HG02678 (cell line): ENCODE measurements around the gene ICAM1.
"Not testable (repeated sequence)": the region's sequence is repeated elsewhere in the genome, so short reads cannot be mapped to it uniquely, and the experiment has no call there.

Source experiments
- ATAC-seq: cut with Tn5 transposase; IDR thresholded peaks from one replicate; pipeline ENCODE4 v1.9.1; 2021; ENCODE audit warnings: mild to moderate bottlenecking, moderate library complexity; ENCODE audit not compliant: unreplicated experiment

Gene ICAM1, protein sequence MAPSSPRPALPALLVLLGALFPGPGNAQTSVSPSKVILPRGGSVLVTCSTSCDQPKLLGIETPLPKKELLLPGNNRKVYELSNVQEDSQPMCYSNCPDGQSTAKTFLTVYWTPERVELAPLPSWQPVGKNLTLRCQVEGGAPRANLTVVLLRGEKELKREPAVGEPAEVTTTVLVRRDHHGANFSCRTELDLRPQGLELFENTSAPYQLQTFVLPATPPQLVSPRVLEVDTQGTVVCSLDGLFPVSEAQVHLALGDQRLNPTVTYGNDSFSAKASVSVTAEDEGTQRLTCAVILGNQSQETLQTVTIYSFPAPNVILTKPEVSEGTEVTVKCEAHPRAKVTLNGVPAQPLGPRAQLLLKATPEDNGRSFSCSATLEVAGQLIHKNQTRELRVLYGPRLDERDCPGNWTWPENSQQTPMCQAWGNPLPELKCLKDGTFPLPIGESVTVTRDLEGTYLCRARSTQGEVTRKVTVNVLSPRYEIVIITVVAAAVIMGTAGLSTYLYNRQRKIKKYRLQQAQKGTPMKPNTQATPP

DNA sequence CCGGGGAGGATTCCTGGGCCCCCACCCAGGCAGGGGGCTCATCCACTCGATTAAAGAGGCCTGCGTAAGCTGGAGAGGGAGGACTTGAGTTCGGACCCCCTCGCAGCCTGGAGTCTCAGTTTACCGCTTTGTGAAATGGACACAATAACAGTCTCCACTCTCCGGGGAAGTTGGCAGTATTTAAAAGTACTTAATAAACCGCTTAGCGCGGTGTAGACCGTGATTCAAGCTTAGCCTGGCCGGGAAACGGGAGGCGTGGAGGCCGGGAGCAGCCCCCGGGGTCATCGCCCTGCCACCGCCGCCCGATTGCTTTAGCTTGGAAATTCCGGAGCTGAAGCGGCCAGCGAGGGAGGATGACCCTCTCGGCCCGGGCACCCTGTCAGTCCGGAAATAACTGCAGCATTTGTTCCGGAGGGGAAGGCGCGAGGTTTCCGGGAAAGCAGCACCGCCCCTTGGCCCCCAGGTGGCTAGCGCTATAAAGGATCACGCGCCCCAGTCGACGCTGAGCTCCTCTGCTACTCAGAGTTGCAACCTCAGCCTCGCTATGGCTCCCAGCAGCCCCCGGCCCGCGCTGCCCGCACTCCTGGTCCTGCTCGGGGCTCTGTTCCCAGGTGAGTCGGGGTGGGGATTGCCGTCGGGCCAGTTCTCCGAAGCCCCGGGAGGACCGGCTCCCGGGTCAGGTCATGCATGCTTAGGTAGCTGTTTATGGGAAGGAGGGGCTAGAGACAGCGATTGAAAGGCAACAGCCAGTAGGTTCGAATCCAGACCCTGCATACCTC, at the start of gene ICAM1:
ICAM1 (plus strand) TSS at position 505 of the 779 bp plus-strand sequence; CDS start at position 545, 40 bp downstream.
- peak; percentile 45 for ATAC-seq

DNA sequence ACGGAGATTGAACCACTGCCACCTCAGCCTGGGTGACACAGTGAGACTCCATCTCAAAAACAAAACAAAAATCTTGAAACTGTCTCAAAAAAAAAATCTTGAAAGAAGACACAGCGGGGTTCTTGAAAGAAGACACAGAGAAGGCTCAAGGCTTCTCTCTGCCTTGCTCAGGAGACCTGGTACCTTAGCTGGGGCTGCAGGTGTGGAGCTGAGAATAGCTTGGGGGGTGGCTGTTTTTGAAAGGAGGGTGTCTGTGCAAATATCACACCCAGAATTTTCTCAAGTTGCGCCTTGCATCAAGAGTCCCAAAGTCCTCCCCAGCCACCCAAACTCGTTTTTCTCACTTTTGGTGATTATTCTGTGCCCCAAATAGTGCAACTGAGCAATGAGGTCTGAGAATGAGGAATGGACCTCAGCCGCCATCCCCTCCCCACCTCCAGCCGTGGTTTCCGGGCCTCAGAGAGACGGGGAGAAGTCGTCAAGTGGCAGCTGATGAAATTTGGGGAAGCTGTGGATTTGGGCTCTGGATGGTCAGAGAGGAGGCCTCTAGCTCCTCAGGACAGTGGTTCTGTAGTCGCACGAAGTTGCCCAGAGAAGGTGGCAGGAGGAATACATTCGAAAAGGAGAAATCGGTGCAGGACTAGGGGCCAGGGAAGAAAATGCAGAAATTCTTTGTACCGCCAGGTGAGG, 48.6 kb upstream of the ICAM1 start:
- ATAC-seq = no peak

DNA sequence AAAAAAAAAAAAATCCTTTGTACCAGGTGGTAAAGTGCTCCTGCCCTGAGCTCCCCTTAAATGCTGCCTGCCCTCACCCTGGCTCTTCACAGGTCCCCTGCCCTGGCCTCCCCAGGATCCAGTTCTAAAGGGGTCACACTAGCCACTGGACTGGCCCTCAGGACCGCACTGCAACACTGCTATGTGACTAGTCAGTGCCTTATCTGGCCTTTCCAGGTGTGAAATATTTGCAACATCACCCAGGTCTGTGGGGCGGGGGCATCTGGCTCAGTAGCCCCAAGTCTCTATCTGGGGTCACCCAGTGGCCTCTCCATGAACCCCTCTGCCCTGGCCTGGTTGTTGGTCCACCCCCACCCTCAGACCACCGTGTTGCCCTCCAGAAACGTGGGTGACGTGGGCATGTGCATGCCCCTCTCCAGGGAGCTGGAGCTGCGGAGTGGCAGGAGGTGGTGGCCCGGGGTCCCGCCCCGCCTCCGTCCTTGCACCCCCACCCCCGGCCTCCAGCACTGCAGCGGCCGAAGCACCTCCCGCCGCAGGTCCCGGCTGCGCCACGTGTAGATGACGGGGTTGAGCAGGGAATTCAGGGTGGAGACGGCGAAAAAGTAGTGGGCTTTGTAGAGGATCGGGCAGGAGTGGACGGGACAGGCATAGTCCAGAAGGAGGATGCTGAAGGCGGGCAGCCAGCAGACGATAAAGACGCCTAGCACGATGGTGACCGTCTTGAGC, 47.3 kb upstream of the ICAM1 start:
- ATAC-seq = no peak

DNA sequence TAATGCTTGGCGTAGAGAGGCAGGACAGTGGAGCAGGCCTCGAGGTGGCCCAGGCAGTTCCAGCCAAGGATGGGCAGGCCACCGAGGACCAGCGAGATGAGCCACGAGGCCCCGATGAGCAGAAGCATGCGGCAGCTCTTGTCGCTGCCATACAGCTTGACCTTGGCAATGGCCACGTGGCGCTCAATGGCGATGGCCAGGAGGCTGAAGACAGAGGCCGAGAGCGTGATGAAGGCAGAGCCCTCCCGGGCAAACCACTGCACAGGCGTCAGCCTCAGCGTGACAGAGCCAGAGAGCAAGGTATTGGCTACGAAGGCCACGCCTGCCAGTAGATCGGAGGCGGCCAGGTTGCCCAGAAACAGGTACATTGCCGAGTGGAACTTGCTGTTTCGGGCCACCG, 46.6 kb upstream of the ICAM1 start:
- ATAC-seq = no peak

DNA sequence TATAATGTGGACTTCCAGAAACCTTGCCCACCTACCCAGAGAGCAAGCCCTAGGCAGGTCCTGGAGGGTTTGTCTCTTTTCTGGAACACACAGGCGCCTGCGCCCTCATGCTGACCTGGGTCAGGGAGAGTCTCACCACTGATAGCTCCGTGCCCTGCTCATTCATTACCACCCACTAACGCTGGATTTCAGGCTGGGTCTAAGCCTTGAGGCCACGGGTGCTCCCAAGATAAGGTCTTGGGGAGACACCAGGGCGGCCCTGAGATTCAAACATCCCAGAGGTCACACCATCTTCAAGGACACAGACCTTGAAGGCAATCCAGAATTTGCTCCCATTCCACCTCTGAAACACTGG, 44.9 kb upstream of the ICAM1 start:
- no peak for ATAC-seq

DNA sequence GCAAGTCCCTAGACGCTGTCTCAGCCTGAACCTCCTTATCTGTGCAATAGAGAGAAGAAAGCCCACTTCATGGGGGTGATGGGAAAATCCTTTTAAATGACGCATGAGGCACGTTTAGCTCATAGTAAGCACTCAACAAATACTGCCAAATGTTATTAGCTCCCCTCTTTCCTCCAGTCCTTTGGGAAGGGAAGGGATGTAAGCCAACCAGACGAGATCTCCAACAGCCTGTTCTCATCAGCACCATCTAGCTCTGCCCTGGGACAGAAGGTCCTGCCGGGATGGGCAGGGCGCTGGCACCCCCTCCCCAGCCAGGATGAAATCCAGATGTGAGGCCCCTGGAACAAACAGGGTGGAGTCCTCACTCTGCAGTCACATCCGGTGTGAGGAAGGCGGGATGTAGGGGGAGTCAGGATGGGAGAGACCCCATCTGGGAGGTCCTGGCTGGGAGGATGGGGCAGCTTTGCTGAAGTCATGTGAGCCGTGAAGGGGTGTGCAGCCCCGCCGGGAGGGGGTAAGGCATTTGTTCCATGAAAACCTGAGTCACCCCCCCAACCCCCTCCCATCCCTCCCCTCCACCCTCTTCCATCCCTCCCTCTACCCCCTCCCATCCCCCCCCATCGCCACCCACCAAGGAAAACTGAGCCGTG, 44.4 kb upstream of the ICAM1 start:
- ATAC-seq = no peak

DNA sequence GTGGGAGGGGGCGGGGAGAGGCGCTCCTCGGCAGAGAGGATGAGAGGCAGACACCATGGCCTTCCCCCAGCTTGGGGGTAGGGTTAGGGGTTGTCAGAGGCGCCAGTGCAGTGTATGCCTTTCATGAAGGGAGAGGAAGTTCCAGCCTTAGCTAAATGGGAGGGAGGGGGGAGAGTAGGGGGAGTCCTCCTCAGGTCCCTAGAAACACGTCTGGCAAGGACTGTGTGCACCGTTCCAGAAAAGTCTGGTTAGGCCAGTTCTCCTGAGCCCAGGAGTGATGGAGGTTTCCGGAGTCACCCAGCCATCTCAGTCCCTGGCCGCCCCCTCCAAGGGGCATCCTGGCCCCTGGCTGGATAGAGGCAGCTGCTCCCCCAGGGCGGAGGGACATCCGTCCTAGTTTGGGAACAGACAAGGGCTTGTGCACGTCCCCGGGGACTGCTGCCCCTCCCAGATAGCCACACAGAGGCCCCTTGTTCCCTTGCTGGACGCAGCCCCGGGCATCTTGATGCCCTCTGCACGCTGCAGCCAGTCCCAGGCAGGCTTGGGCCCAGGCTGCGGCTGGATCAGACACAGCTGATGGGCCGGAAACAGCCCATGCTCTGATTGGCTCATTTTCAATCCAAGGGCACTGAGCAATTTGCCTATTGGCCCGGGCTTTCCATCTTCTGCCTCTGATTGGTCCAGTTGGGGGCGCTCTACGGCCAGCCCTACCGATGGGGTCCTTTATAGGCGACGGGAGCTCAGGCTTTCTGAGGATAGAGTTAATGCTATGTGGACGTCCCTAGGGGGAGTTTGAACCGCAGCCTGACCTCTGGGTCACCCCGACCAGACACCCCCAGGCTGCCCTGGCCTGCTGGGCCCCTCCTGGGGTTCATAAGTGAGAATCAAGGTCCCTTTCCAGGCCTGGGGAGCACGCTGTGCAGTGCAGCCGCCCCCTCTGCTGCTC, 43.6 kb upstream of the ICAM1 start:
- ATAC-seq = no peak

DNA sequence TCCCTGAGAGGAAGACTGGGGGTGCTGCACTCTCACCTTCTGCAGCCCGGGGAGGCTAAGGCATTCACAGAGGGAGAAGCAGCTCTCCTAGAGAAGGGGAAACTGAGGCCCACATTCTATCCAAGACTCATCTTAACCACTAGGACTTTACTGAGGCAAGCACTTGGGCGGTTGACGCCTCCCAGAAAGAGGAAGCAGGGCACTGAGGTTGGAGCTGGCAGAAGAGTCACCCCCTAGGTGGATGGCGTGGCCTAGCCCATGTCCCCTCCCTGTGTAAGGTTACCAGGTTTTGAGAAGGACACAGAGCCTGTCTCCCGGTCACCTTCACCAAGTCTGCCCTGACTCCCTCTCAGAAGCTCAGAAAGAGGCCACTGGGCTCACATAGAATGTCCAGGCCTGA, 42.5 kb upstream of the ICAM1 start:
- no peak for ATAC-seq

DNA sequence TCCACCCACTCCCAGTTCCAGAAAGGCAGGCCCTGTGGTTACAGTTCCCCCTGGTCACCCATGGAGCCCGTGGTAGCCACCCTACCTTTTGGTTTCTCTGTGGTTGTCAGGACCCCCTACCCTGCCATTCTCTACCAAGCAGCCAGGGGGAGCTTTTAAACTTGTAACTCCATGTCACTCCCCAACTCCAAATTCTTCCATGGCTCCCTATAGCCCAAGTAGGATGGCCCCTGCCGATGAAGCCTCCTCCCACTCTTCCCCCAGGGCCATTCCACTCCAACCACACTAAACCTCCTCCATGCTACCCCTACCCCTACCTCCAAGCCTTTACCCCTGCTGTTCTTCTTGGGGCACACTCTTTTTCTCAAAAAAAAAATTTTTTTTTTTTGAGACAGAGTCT, 42.0 kb upstream of the ICAM1 start:
- no peak for ATAC-seq

DNA sequence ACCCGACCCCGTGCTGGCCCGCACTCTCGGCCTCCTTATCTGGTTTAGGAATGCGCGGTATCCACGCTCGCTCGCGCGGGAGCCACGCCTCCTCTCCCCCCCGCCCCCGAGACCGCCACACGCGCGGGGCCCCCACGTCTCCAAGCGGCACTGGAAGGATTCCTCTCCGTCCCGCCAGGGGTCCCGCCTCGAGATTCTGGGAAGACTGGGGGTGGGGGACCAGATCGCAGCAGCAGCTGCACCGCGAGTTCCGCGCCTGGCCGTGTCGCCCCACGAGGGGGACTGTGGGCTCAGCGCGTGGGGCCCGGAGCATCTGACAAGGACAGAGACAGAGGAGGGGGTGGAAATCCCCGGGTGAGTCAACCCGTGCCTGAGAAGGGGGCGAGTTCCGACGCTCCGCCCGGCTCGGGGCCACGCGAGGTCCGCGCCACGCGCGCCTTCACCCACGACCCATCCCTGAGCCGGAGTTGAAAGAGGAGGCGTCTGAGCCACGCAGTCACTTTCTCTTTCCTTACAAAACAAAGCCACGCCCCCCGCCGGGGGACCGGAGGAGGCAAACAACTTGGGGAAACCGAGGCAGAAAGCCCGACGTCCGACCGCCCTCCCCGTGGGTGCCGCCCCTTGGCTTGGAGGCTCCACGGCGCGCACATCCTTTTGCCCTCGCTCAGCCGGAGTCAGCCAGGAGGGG, 40.6 kb upstream of the ICAM1 start:
- no peak for ATAC-seq

DNA sequence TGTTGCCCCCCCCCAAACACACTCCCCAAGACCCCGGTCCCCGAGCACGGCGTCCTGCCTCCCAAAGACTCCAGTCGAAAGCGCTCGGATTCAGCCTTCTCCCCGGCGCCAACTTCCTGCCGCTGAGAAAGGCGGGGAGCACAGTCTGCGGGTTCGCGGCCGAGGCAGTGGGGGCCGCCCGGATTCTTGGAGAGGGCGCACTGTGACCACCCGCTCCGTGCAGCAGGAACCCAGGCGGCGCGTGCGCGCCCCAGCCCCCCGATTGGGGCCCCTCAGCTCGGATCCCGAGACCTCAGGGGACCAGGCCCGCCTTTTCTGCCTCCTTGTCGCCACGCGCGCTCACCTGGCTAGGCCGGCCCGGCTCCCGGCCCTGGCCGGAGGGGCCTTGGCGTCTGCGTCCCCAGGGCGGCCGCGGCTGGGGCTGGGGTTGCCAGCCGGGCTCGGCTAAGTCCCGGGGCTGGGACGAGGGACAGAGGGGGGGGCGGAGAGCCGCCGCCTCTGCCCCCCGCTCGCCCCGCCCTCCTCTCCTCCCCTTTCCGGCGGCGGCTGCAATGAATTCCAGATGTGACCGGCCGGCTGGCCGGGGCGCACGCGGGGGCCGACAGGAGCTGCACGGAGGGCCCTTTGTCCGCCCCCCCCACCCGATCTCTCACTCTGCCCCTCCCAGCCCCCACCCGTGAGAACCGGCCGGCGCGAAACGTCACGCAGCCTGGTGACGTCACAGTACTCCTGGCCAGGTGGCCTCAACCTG, 39.9 kb upstream of the ICAM1 start, which contains the start of gene S1PR2:
S1PR2 (minus strand) TSS at position 471 of the 751 bp plus-strand sequence. CDS start 6,426 bp downstream, outside the sequence.
- peak; percentile 50 for ATAC-seq

DNA sequence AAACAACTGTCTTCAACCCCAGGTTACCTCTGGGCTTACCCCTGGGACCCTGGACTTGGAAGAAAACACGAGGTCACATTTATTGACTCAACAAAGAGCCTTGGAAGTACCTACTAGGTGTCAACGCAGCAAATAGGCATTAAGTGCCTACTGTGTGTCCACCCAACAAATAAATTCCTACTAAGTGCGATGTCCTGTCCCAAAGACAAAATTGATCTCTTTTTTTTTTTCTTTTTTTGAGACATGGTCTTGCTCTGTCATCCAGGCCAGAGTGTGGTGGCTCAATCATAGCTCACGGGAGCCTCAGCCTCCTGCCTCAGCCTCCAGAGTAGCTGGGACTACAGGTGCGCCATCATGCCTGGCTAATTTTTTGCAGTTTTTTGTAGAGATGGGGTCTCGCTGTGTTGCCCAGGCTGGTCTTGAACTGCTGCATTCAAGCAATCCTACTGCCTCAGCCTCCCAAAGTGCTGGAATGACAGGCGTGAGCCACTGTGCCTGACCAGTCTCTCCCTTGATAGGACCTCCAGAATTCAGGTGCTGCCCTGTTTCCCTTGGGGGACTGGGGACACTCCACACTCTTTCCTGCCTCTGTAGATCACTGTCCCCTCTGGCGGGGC, 39.2 kb upstream of the ICAM1 start:
- ATAC-seq = no peak

DNA sequence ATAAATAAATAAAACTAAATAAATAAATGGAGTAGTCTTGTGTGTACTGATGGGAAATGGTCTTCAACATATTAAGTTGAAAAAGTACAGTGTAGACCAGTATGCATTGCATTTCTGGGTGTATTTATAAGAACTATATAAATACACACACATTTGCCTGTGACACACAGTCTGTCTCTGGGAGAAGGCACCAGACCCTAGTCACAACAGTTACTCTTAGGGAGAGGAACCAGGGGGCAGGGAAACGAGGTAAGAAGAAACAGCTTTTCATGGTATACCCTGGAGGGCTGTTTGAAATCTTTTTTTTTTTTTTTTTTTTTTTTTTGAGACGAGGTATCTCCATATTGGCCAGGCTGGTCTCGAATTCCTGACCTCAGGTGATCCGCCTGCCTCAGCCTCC, 37.0 kb upstream of the ICAM1 start:
- ATAC-seq = no peak

DNA sequence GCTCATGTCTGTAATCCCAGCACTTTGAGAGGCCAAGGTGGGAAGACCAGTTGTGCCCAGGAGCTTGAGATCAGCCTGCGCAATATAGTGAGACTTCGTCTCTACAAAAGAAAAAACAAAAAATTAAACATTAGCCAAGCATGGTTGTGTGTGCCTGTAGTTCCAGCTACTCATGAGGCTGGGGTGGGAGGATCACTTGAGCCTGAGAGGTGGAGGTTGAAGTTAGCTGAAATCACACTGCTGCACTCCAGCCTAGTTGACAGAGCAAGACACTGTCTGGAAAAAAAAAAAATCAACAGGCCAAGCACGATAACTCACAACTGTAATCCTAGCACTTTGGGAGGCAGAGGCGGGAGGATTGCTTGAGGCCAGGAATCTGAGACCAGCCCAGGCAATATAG, 35.9 kb upstream of the ICAM1 start:
- ATAC-seq = no peak

DNA sequence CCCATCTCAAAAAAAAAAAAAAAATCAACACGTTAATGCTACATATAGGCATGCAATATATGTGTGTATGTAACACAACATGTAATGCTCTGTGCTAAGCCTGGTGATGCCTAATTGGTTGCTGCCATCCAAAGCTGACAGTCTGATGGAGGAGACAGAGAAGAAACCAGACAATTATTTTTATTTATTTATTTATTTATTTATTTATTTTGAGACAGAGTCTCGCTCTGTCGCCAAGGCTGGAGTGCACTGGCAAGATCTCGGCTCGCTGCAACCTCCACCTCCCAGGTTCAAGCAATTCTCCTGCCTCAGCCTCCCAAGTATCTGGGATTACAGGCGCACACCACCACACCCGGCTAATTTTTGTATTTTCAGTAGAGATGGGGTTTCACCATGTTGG, 35.5 kb upstream of the ICAM1 start:
- ATAC-seq = not testable (repeated sequence)

DNA sequence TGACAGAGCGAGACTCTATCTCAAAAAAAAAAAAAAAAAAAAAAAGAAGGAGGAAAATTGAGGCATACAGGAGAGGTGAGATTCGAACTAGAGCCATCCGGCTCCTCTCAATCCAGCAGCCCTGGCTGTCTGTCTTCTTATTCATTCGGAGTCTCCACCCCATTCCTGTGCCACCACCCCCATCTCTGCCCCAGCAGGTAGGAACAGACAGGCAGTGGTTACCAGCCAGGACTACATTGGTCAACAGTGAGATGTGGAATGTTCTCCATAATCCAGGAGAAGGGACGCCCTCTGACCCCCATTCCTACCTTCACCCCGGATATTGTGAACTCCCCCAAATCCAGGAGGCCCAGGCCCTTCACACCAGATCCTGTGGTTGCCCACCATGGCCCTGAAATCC, 33.2 kb upstream of the ICAM1 start:
- no peak for ATAC-seq

DNA sequence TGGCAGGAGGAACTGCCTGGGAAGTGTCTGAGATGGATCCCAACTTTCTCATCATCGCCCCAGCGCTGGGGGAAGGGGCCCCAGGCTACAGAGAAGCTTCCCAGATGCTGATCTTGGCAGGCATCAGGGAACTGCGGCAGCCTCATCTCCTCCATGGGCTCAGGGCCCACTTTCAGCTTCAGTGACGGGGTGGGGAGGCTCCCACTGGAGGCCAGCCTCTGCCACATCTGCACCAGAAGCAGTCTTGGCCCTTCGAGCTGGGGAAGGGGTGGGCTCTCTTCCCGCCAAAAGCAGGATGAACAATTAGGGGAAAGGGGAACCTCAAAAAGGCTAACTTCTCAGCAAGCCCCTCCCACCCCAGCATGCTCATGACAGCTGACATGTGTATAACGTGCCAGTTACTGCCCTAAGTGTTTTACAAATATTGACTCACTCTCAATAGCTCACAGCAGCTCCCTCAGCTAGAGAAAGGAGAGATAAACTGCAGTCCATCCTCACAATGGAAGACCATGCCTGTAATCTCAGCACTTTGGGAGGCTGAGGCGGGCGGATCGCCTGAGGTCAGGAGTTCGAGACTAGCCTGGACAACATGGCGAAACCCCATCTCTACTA, 32.6 kb upstream of the ICAM1 start:
- ATAC-seq = no peak
